Gastroesophageal sphincter (tissue), 3 donors: ENCODE data around the gene SORBS1.

ENCODE experiments used
- CTCF ChIP-seq, 4 experiments: fragments of 200-600 bp in 2 of 4; fragments of 450-650 bp in 2 of 4; sonication (generic) in 1 of 4; IDR thresholded peaks; one replicate each; pipeline ENCODE4 v1.5.1; 2017 to 2019; ENCODE audit warnings: antibody characterized with exemption in 4 of 4, mild to moderate bottlenecking in 2 of 4, moderate library complexity in 2 of 4
- POLR2A ChIP-seq, 2 donors: fragments of 450-650 bp; IDR thresholded peaks; one replicate each; pipeline ENCODE4 v1.6.1; 2017; ENCODE audit warnings: antibody characterized with exemption in 2 of 2, mild to moderate bottlenecking in 2 of 2, moderate library complexity in 1 of 2

- TF ChIP-seq POLR2A (IDR thresholded peaks at IDR 0.05) (no peak), CTCF (IDR thresholded peaks at IDR 0.05) (no peak)
These were observed 18.4 kb downstream of the SORBS1 start for GRCh38 chr10:95542761-95543160.
